K562 (cell line): Measurements from ENCODE around the gene CCDC138. TPM values are rescaled to one million over a fixed set of nuclear protein-coding genes. Genes with fewer than 3 reads are reported as not detected.

Experiments used
- ATF2 ChIP-seq: sonication (generic); formaldehyde crosslinking; IDR thresholded peaks from 2 replicates; pipeline ENCODE4 v1.8.1; 2022; ENCODE audit warnings: missing genetic modification reagents
- BRD4 ChIP-seq: fragments of 200-600 bp; sonication (generic); IDR thresholded peaks from 2 replicates; pipeline ENCODE4 v1.6.1; 2017; ENCODE audit warnings: inconsistent platforms
- GTF3C2 ChIP-seq: IDR thresholded peaks from 3 replicates; pipeline ENCODE4 v1.6.1; 2011; ENCODE audit warnings: borderline replicate concordance, mild to moderate bottlenecking, moderate library complexity; ENCODE audit not compliant: insufficient read length; ENCODE audit errors: extremely low read depth
- HDAC1 ChIP-seq, 2 experiments: fragments of 450-650 bp; IDR thresholded peaks; 2 replicates each; pipeline ENCODE4 v1.6.1; 2016 to 2017; ENCODE audit warnings: inconsistent platforms in 1 of 2, mild to moderate bottlenecking in 1 of 2, moderate library complexity in 1 of 2
- MTA3 ChIP-seq: fragments of 450-650 bp; formaldehyde crosslinking; IDR thresholded peaks from 2 replicates; pipeline ENCODE4 v1.6.1; 2017; ENCODE audit warnings: mild to moderate bottlenecking, borderline replicate concordance
- MXD1 ChIP-seq: fragments of 250-450 bp; sonication (Bioruptor Pico); IDR thresholded peaks from 2 replicates; pipeline ENCODE4 v1.8.0; 2021; ENCODE audit warnings: borderline replicate concordance, mild to moderate bottlenecking, moderate library complexity; ENCODE audit not compliant: poor library complexity, severe bottlenecking
- NCOA1 ChIP-seq: fragments of 450-650 bp; IDR thresholded peaks from 2 replicates; pipeline ENCODE4 v1.6.1; 2016; ENCODE audit warnings: low read depth
- NCOR1 ChIP-seq: fragments of 450-650 bp; IDR thresholded peaks from 2 replicates; pipeline ENCODE4 v1.6.1; 2016; ENCODE audit warnings: mild to moderate bottlenecking, moderate library complexity
- RFX5 ChIP-seq: IDR thresholded peaks from 2 replicates; pipeline ENCODE4 v1.6.1; 2011; ENCODE audit warnings: low read depth, mild to moderate bottlenecking, improper control_type of control experiment, low read length
- RUNX1 ChIP-seq: sonication (generic); IDR thresholded peaks from 2 replicates; pipeline ENCODE4 v1.6.1; 2016; ENCODE audit warnings: antibody characterized with exemption, low read depth
- SLC30A9 ChIP-seq: fragments of 250-450 bp; sonication (Bioruptor Pico); IDR thresholded peaks from 2 replicates; pipeline ENCODE4 v1.8.0; 2022; ENCODE audit warnings: mild to moderate bottlenecking, moderate library complexity
- SMARCA4 ChIP-seq: fragments of 450-650 bp; IDR thresholded peaks from 2 replicates; pipeline ENCODE4 v1.6.1; 2016
- SMARCE1 ChIP-seq: fragments of 450-650 bp; IDR thresholded peaks from 2 replicates; pipeline ENCODE4 v1.7.1; 2016; ENCODE audit warnings: mild to moderate bottlenecking
- STAT5B ChIP-seq: fragments of 250-450 bp; sonication (Bioruptor Pico); IDR thresholded peaks from 2 replicates; pipeline ENCODE4 v1.8.0; 2021; ENCODE audit warnings: mild to moderate bottlenecking, inconsistent platforms
- TCFL5 ChIP-seq: fragments of 250-450 bp; sonication (Bioruptor Pico); conservative IDR thresholded peaks from 2 replicates; pipeline ENCODE4 v1.6.1; 2021; ENCODE audit warnings: mild to moderate bottlenecking, moderate library complexity, matching md5 sums
- TEAD2 ChIP-seq: fragments of 450-650 bp; IDR thresholded peaks from 2 replicates; pipeline ENCODE4 v1.6.1; 2016; ENCODE audit warnings: missing genetic modification characterization, control low read depth, missing compliant biosample characterization
- XRCC4 ChIP-seq: IDR thresholded peaks from one replicate; pipeline ENCODE4 v1.6.1; 2011; ENCODE audit not compliant: insufficient read depth, insufficient read length; ENCODE audit errors: extremely low read depth
- ZNF133 ChIP-seq: fragments of 250-450 bp; sonication (Bioruptor Pico); IDR thresholded peaks from 2 replicates; pipeline ENCODE4 v1.4.0; 2020; ENCODE audit warnings: mild to moderate bottlenecking
- ZNF316 ChIP-seq: fragments of 450-650 bp; IDR thresholded peaks from 2 replicates; pipeline ENCODE4 v1.6.1; 2016
- ZNF507 ChIP-seq: conservative IDR thresholded peaks from 2 replicates; pipeline ENCODE4 v1.6.1; 2017; ENCODE audit warnings: missing genetic modification characterization, missing compliant biosample characterization
- ZNF57 ChIP-seq: fragments of 450-650 bp; formaldehyde crosslinking; IDR thresholded peaks from 2 replicates; pipeline ENCODE4 v1.4.0; 2020; ENCODE audit warnings: mild to moderate bottlenecking, moderate library complexity
- ZNF76 ChIP-seq: fragments of 250-450 bp; sonication (Bioruptor Pico); IDR thresholded peaks from 2 replicates; pipeline ENCODE4 v1.4.0; 2020; ENCODE audit warnings: mild to moderate bottlenecking, moderate library complexity, borderline replicate concordance
- ZNF830 ChIP-seq: fragments of 250-450 bp; sonication (Bioruptor Pico); IDR thresholded peaks from 2 replicates; pipeline ENCODE4 v1.5.0; 2021; ENCODE audit warnings: mild to moderate bottlenecking
- polyA plus RNA-seq, 8 experiments: library from polyadenylated mRNA; depleted of rRNA in 4 of 8; stranded (reverse) in 5 of 8; unstranded in 3 of 8; fragments of >200 nt; fragmentation: Nextera tagmentation in 2 of 8; fragmentation: Illumina TruSeq in 1 of 8; extraction: Ambion mirVana in 2 of 8; extraction: Trizol in 1 of 8; gene quantifications; 2 replicates each; pipeline versions ENCODE4 v1.2.1 to v1.2.3, GENCODE V29; 2011 to 2014; ENCODE audit warnings: inconsistent platforms in 1 of 8, missing spikeins in 1 of 8
- total RNA-seq, 7 experiments: library from RNA; depleted of rRNA in 6 of 7; stranded (reverse); fragments of >200 nt in 6 of 7; fragmentation: Illumina TruSeq in 2 of 7; extraction: Trizol in 2 of 7; gene quantifications; 2 replicates each; pipeline versions ENCODE4 v1.2.1 to v1.2.3, GENCODE V29; 2011 to 2021; ENCODE audit warnings: low replicate concordance in 1 of 7
- TF ChIP-seq, protein P1 (sequence below): fragments of 450-650 bp; IDR thresholded peaks from 2 replicates; pipeline ENCODE4 v1.7.0; 2016; ENCODE audit warnings: borderline replicate concordance

Gene CCDC138
- total and polyA plus RNA-seq, 9 of the 15 experiments (the other 6 are each of a cell fraction or from before 2014, with no cell fraction given) = 17.5 to 44.6 (median 26.7) TPM

GRCh38 chr2:108786354-108787215, at the start of gene CCDC138 (continued):
- TF ChIP-seq RUNX1 = no peak; the same call in 1 of the 2 replicates
- no peak for TF ChIP-seq ZNF507
- no peak for TF ChIP-seq ATF2 (CRISPR knock-in tag)
- no peak for TF ChIP-seq STAT5B (CRISPR knock-in tag)
- TF ChIP-seq TCFL5 (CRISPR knock-in tag) = no peak
- TF ChIP-seq XRCC4 = no peak
- no peak for TF ChIP-seq NCOR1
- no peak for TF ChIP-seq MXD1 (CRISPR knock-in tag)
- no peak for TF ChIP-seq ZNF76 (CRISPR knock-in tag)
- TF ChIP-seq ZNF830 (CRISPR knock-in tag) = no peak
- TF ChIP-seq BRD4 = 0 out of 2 replicates have a peak, but pooled peaks have one; percentile 41
- TF ChIP-seq SMARCE1 = no peak
- peak in 1 of 2 experiments; percentile 72; a peak in 2 of 4 replicates for TF ChIP-seq HDAC1 (IDR thresholded peaks at IDR 0.05)
- no peak for TF ChIP-seq RFX5
- no peak for TF ChIP-seq SLC30A9 (CRISPR knock-in tag)
- peak; percentile 76 for TF ChIP-seq ZNF316
- TF ChIP-seq ZNF133 = no peak; the same call in 1 of the 2 replicates
- TF ChIP-seq MTA3 = peak; percentile 71
- TF ChIP-seq ZNF57 (CRISPR knock-in tag) = no peak
- TF ChIP-seq, protein P1, sequence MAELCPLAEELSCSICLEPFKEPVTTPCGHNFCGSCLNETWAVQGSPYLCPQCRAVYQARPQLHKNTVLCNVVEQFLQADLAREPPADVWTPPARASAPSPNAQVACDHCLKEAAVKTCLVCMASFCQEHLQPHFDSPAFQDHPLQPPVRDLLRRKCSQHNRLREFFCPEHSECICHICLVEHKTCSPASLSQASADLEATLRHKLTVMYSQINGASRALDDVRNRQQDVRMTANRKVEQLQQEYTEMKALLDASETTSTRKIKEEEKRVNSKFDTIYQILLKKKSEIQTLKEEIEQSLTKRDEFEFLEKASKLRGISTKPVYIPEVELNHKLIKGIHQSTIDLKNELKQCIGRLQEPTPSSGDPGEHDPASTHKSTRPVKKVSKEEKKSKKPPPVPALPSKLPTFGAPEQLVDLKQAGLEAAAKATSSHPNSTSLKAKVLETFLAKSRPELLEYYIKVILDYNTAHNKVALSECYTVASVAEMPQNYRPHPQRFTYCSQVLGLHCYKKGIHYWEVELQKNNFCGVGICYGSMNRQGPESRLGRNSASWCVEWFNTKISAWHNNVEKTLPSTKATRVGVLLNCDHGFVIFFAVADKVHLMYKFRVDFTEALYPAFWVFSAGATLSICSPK = no peak
- no peak for TF ChIP-seq SMARCA4
- no peak for TF ChIP-seq TEAD2 (tag)
- TF ChIP-seq NCOA1 = no peak
- TF ChIP-seq GTF3C2 = no peak
